Measurements from ENCODE around the gene BMPR1B. TPM values are rescaled to one million over a fixed set of nuclear protein-coding genes. Genes with fewer than 3 reads are reported as not detected.

BMPR1B gene
- total and polyA plus RNA-seq, 4 donors: 11.8 to 30.1 (median 16.7) TPM

- no peaks in the 10 kb centered on the region for H3K9me3 ChIP-seq (ENCODE audit: control insufficient read depth, insufficient read depth, low read length)
- H3K4me3 ChIP-seq (ENCODE audit: low read depth, low read length): no peak overlapping the region
- H3K27ac ChIP-seq (ENCODE audit: low read depth, low read length): no peak overlapping the region
- no peaks in the 10 kb centered on the region for H3K36me3 ChIP-seq (ENCODE audit: control insufficient read depth, insufficient read depth, low read length)
- H3K27me3 ChIP-seq (ENCODE audit: control insufficient read depth, insufficient read depth, low read length): no peaks in the 10 kb centered on the region
- 100% methylated on average over 1 of the region's 4 CpGs for WGBS (ENCODE audit: insufficient coverage)
- DNase-seq (ENCODE audit: low read depth in 4 of 6, low spot score in 6 of 6): no peak
- no peaks in the 10 kb centered on the region for H3K4me1 ChIP-seq (ENCODE audit: control insufficient read depth, insufficient read depth, low read length)
Observed at GRCh38 chr4:94968493-94968892, 210.7 kb downstream of the BMPR1B start.

GRCh38 chr4:94970650-94971049, 212.9 kb downstream of the BMPR1B start:
- no CpG with 5 or more reads among the region's 1 CpG for WGBS (ENCODE audit: insufficient coverage)
- Histone ChIP-seq H3K4me3 (ENCODE audit: low read depth, low read length) (no peak overlapping the region), H3K9me3 (ENCODE audit: control insufficient read depth, insufficient read depth, low read length) (no peaks in the 10 kb centered on the region), H3K27me3 (ENCODE audit: control insufficient read depth, insufficient read depth, low read length) (no peaks in the 10 kb centered on the region), H3K4me1 (ENCODE audit: control insufficient read depth, insufficient read depth, low read length) (no peaks in the 10 kb centered on the region), H3K27ac (ENCODE audit: low read depth, low read length) (no peak overlapping the region), H3K36me3 (ENCODE audit: control insufficient read depth, insufficient read depth, low read length) (no peaks in the 10 kb centered on the region)
- DNase-seq (ENCODE audit: low read depth in 4 of 6, low spot score in 6 of 6): no peak

- H3K27ac ChIP-seq (ENCODE audit: low read depth, low read length): no peak overlapping the region
- H3K4me1 ChIP-seq (ENCODE audit: control insufficient read depth, insufficient read depth, low read length): no peaks in the 10 kb centered on the region
- no peak overlapping the region for H3K4me3 ChIP-seq (ENCODE audit: low read depth, low read length)
- no peaks in the 10 kb centered on the region for H3K9me3 ChIP-seq (ENCODE audit: control insufficient read depth, insufficient read depth, low read length)
- H3K36me3 ChIP-seq (ENCODE audit: control insufficient read depth, insufficient read depth, low read length): no peaks in the 10 kb centered on the region
- H3K27me3 ChIP-seq (ENCODE audit: control insufficient read depth, insufficient read depth, low read length): no peaks in the 10 kb centered on the region
- WGBS (ENCODE audit: insufficient coverage): 63% methylated on average over 2 of the region's 3 CpGs
- DNase-seq (ENCODE audit: low read depth in 4 of 6, low spot score in 6 of 6): peak in 3 of 6 donors; percentile 12 to 79 (median 16)
Observed at GRCh38 chr4:94974773-94975172, 217.0 kb downstream of the BMPR1B start.

GRCh38 chr4:94976371-94977011, 218.7 kb downstream of the BMPR1B start:
- no peak overlapping the region for H3K27ac ChIP-seq (ENCODE audit: low read depth, low read length)
- no CpG with 5 or more reads among the region's 1 CpG for WGBS (ENCODE audit: insufficient coverage)
- no peaks in the 10 kb centered on the region for H3K36me3 ChIP-seq (ENCODE audit: control insufficient read depth, insufficient read depth, low read length)
- no peaks in the 10 kb centered on the region for H3K4me1 ChIP-seq (ENCODE audit: control insufficient read depth, insufficient read depth, low read length)
- no peaks in the 10 kb centered on the region for H3K27me3 ChIP-seq (ENCODE audit: control insufficient read depth, insufficient read depth, low read length)
- no peak for DNase-seq (ENCODE audit: low read depth in 4 of 6, low spot score in 6 of 6)
- no peak overlapping the region for H3K4me3 ChIP-seq (ENCODE audit: low read depth, low read length)
- no peaks in the 10 kb centered on the region for H3K9me3 ChIP-seq (ENCODE audit: control insufficient read depth, insufficient read depth, low read length)

GRCh38 chr4:94978904-94979303, 221.1 kb downstream of the BMPR1B start:
- Histone ChIP-seq H3K27ac (ENCODE audit: low read depth, low read length) (no peak overlapping the region), H3K36me3 (ENCODE audit: control insufficient read depth, insufficient read depth, low read length) (no peaks in the 10 kb centered on the region), H3K27me3 (ENCODE audit: control insufficient read depth, insufficient read depth, low read length) (no peaks in the 10 kb centered on the region), H3K4me3 (ENCODE audit: low read depth, low read length) (no peak overlapping the region), H3K4me1 (ENCODE audit: control insufficient read depth, insufficient read depth, low read length) (no peaks in the 10 kb centered on the region), H3K9me3 (ENCODE audit: control insufficient read depth, insufficient read depth, low read length) (no peaks in the 10 kb centered on the region)
- WGBS (ENCODE audit: insufficient coverage): no CpG with 5 or more reads among the region's 3 CpGs
- no peak for DNase-seq (ENCODE audit: low read depth in 4 of 6, low spot score in 6 of 6)

- Histone ChIP-seq H3K27ac (ENCODE audit: low read depth, low read length) (no peak overlapping the region), H3K9me3 (ENCODE audit: control insufficient read depth, insufficient read depth, low read length) (no peaks in the 10 kb centered on the region), H3K4me3 (ENCODE audit: low read depth, low read length) (no peak overlapping the region), H3K4me1 (ENCODE audit: control insufficient read depth, insufficient read depth, low read length) (no peaks in the 10 kb centered on the region), H3K27me3 (ENCODE audit: control insufficient read depth, insufficient read depth, low read length) (no peaks in the 10 kb centered on the region), H3K36me3 (ENCODE audit: control insufficient read depth, insufficient read depth, low read length) (no peaks in the 10 kb centered on the region)
- WGBS (ENCODE audit: insufficient coverage): 73% methylated on average over 3 of the region's 5 CpGs
- peak in 1 of 6 donors; percentile 62 for DNase-seq (ENCODE audit: low read depth in 4 of 6, low spot score in 6 of 6)
Observed at GRCh38 chr4:94979621-94980020, 221.9 kb downstream of the BMPR1B start.

GRCh38 chr4:94995684-94996394, 238.1 kb downstream of the BMPR1B start:
- 4% methylated on average over 8 of the region's 10 CpGs for WGBS (ENCODE audit: insufficient coverage)
- H3K4me3 ChIP-seq (ENCODE audit: low read depth, low read length): peak overlapping the region; percentile 24
- H3K27ac ChIP-seq (ENCODE audit: low read depth, low read length): peak overlapping the region; percentile 69
- no peaks in the 10 kb centered on the region for H3K27me3 ChIP-seq (ENCODE audit: control insufficient read depth, insufficient read depth, low read length)
- DNase-seq (ENCODE audit: low read depth in 4 of 6, low spot score in 6 of 6): peak; percentile 43 to 91 (median 64)
- no peaks in the 10 kb centered on the region for H3K9me3 ChIP-seq (ENCODE audit: control insufficient read depth, insufficient read depth, low read length)
- no peaks in the 10 kb centered on the region for H3K36me3 ChIP-seq (ENCODE audit: control insufficient read depth, insufficient read depth, low read length)
- no peaks in the 10 kb centered on the region for H3K4me1 ChIP-seq (ENCODE audit: control insufficient read depth, insufficient read depth, low read length)

- DNase-seq (ENCODE audit: low read depth in 4 of 6, low spot score in 6 of 6): no peak
- Histone ChIP-seq H3K27me3 (ENCODE audit: control insufficient read depth, insufficient read depth, low read length) (no peaks in the 10 kb centered on the region), H3K36me3 (ENCODE audit: control insufficient read depth, insufficient read depth, low read length) (no peaks in the 10 kb centered on the region), H3K4me3 (ENCODE audit: low read depth, low read length) (no peak overlapping the region), H3K9me3 (ENCODE audit: control insufficient read depth, insufficient read depth, low read length) (no peaks in the 10 kb centered on the region), H3K27ac (ENCODE audit: low read depth, low read length) (no peak overlapping the region), H3K4me1 (ENCODE audit: control insufficient read depth, insufficient read depth, low read length) (no peaks in the 10 kb centered on the region)
- WGBS (ENCODE audit: insufficient coverage): 92% methylated on average over 2 of the region's 4 CpGs
Observed at GRCh38 chr4:95000076-95000648, 242.4 kb downstream of the BMPR1B start.

- Histone ChIP-seq H3K4me1 (ENCODE audit: control insufficient read depth, insufficient read depth, low read length) (no peaks in the 10 kb centered on the region), H3K9me3 (ENCODE audit: control insufficient read depth, insufficient read depth, low read length) (no peaks in the 10 kb centered on the region), H3K27ac (ENCODE audit: low read depth, low read length) (no peak overlapping the region), H3K4me3 (ENCODE audit: low read depth, low read length) (no peak overlapping the region), H3K36me3 (ENCODE audit: control insufficient read depth, insufficient read depth, low read length) (no peaks in the 10 kb centered on the region), H3K27me3 (ENCODE audit: control insufficient read depth, insufficient read depth, low read length) (no peaks in the 10 kb centered on the region)
- DNase-seq (ENCODE audit: low read depth in 4 of 6, low spot score in 6 of 6): no peak
Observed at GRCh38 chr4:95004912-95005311, 247.2 kb downstream of the BMPR1B start.

GRCh38 chr4:95007998-95008397, 250.2 kb downstream of the BMPR1B start:
- Histone ChIP-seq H3K4me1 (ENCODE audit: control insufficient read depth, insufficient read depth, low read length) (no peaks in the 10 kb centered on the region), H3K27ac (ENCODE audit: low read depth, low read length) (no peak overlapping the region), H3K36me3 (ENCODE audit: control insufficient read depth, insufficient read depth, low read length) (no peaks in the 10 kb centered on the region), H3K4me3 (ENCODE audit: low read depth, low read length) (no peak overlapping the region), H3K9me3 (ENCODE audit: control insufficient read depth, insufficient read depth, low read length) (no peaks in the 10 kb centered on the region), H3K27me3 (ENCODE audit: control insufficient read depth, insufficient read depth, low read length) (no peaks in the 10 kb centered on the region)
- no peak for DNase-seq (ENCODE audit: low read depth in 4 of 6, low spot score in 6 of 6)
- no CpG with 5 or more reads among the region's 3 CpGs for WGBS (ENCODE audit: insufficient coverage)
